CD1c-positive myeloid dendritic cell (primary cell): ENCODE data around the gene NCAM2.
A peak's percentile ranks its signal among the peaks of the same experiment; 100 is the strongest.

Experiments used
- DNase-seq: peaks from one replicate; pipeline ENCODE4 v3.0.0-alpha.2; 2016; ENCODE audit errors: extremely low spot score

The NCAM2 gene

DNA sequence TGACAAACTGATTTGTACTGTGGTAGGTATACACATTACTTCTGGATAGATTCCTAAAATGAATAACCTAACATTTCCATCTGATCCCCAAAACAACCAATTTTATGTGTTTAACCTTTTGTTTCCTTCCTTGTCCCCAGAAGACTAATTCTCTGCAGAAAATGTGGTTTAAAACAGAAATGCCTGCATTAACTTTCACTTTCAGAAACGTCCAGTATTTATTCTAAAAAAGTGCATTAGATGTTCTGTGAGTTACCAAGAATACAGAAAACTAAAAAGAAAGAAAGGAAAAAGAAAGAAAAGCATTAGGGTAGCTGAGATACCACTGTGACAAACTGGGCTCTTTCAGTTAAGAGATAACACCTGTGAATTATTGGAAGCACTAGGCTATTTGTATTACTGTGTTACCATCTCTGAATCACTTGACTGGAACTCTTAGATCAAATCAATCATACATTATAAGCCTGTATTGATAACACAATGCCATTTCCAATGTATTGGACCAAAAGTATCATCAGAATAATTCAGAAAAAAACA is 177.7 kb downstream of the NCAM2 start:
- no peak for DNase-seq

- DNase-seq: no peak
These were observed 179.3 kb downstream of the NCAM2 start for GRCh38 chr21:21177353-21177986.

DNA sequence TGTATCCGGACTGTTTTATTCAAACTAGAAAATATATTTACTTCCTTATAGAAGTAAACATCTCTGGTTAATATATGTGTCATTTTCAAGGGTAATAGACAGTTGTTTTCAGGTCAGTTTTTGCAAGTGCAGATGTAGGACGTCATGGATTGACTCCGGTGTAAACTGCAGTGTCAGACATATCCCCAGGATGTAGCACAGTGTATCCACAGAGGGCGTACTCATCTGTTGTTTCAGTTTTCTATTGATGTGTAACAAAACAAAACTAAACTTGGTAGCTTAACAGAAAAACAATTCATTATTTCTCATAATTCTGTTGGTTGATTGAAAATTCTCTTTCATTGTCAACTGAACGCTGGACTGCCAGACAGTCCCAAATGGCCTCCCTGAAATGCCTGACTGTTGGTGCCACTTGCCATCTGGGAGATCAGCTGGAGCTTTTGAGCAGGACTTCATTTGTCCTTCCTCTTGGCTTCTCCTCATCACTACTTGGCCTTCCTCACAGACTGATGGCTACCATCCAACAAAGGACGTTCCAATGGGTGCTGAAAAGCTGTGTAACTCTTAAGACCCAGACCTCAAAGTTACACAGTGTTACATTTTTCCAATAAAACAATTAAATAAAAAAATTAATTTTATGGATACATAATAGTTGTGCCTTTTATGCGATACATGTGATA is 181.6 kb downstream of the NCAM2 start:
- DNase-seq: no peak

GRCh38 chr21:21182401-21183010 is 184.3 kb downstream of the NCAM2 start:
- no peak for DNase-seq

GRCh38 chr21:21183092-21183491 is 184.9 kb downstream of the NCAM2 start:
- DNase-seq: no peak

- DNase-seq: no peak
These were observed 186.7 kb downstream of the NCAM2 start for GRCh38 chr21:21184771-21185528.

DNA sequence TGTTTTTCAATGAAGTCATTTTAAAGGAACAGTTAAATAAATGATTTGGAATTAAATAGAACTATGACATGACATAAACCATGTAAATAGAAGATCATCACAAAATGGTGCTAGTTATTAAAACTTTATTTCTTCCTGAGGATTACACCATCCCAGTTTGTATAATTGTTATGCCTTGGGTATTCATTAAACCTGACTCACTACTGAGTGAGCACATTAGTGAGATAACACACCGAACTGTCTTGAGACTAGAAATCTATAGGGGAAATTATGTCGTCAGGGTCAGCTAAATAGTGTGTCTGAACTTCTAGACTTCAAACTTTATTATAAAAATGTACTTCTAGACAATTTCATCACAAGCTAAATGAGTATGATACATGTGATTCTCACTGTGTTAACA is 189.4 kb downstream of the NCAM2 start:
- no peak for DNase-seq

GRCh38 chr21:21188513-21189195 is 190.4 kb downstream of the NCAM2 start:
- no peak for DNase-seq

GRCh38 chr21:21195417-21195943 is 197.3 kb downstream of the NCAM2 start:
- no peak for DNase-seq

GRCh38 chr21:21196087-21196486 is 197.9 kb downstream of the NCAM2 start:
- no peak for DNase-seq

DNA sequence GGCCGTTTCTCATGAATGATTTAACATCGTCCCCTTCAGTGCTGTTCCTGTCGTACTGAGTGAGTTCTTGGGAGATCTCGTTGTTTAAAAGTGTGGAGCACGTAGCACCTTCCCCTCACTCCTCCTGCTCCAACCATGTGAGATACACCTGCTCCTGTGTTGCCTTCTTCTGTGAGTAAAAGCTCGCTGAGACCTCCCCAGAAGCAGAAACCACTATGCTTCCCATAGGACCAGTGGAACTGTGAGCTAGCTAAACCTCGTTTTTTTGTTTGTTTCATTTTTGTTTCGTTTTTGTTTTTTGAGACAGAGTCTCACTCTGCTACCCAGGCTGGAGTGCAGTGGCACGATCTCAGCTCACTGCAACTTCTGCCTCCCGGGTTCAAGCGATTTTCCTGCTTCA is 198.6 kb downstream of the NCAM2 start:
- DNase-seq: no peak

DNA sequence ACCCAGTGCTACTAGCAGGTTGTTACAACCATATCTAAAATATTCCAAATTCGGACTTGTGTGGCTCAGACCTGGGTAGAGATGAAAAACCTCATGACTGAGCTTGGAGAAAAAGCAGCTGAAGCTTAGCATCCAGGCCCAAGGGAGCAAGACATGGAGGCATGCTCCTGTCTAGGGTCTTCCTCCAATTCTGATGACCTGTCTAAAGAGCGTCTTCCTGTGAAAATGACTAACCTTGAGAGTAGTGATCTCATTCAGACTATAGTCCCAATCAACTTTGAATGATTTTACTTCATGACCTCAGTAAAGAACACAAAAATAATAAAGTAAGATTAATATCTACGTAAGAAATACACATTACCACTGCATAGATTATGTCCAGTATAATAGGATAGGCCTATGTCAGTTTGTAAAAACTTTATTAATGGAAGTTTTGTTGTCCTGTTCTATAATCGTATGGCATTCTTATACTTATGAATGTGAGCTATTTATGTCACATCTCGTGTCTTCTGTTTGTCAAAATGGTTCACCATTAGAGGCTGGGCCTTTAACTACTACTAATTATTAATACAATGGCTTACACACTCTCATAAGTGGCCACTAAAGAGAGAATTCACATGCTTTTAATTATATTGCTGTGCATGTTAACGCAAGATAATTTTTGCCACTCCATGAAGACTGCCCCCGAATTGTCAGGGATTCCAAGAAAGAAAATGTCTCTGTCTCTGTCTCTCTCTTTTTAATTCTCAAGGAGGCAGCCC is 201.3 kb downstream of the NCAM2 start:
- DNase-seq: no peak

DNA sequence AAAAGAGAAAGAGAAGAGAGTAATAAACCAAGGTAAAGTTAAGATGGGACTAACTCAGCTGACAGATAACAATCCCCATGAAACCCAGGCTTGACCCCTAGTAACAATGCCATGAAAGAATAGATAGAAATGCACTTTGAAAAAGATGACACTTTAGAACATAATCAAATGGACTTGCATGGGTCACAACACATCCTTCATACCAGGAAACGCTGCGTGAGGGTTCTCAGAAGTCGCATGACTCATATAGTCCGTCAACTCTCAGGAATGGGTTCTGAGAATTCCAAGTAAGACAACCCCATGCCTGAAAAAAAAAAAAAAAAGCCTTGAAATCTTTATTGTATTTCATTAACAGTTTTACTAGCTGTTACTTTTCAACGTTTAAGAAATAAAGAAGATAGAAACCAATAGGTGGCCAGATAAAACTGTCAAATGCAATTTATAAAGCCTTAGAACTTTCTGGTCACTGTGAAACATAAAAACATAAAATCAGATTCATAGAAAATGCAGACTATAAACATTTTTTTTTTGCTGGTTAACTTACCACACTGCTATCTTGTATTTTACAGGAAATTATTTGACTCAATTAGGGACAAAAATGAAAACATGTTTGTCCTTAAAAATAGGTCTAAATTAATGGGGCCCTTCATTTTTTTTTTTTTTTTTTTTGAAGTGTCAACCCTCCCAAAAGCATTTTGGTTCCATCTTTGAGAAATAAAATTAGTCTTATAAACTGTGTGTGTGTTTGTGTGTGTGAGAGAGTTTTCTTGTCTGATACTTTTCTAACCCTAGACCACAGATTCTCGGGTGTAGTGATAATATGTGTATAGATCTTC is 202.1 kb downstream of the NCAM2 start:
- DNase-seq: peak; percentile 66

GRCh38 chr21:21200939-21201615 is 202.9 kb downstream of the NCAM2 start:
- peak; percentile 19 for DNase-seq

DNA sequence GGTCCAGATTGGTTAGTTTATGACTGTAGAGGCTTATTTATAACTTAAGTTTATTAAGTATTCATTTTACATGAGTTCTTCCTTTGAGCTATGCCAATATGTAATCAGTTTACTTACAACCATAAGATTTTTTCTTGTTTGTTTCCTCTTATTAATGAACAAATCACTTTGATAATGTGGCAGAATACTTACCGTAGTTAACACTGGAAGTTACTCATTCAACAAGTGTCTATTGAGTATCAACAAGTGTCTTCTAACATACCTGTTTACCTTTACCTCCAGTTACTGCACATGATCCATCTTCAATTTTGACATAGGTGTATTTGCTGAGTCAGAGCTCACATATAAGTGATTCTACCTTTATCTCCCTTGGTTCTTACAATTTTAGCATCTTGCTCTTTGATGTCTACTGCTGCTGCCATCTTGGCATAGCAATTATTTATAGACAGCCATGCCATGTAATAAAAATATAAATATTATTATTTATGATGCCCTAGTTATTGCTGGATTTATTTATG is 205.7 kb downstream of the NCAM2 start:
- no peak for DNase-seq

- no peak for DNase-seq
These were observed 206.3 kb downstream of the NCAM2 start for GRCh38 chr21:21204366-21204996.

DNA sequence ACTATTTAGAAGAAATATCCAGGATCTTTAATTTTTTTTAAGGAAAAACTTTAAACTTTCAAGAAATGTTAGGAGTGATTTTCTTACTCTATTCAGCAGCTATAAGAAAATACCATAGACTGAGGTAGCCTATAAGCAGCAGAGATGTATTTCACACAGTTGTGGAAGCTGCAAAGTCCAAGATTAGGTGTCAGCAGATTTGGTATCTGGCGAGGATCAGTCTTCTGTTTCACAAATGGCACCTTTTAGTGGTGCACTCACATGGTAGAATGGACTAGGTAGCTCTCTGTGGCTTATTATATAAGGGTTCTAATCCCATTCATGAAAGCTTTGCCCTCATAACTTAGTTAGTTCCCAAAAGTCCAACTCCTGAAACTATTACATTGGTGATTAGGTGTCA is 207.4 kb downstream of the NCAM2 start:
- no peak for DNase-seq

- no peak for DNase-seq
These were observed 212.3 kb downstream of the NCAM2 start for GRCh38 chr21:21210552-21210951.
